RWPE1 (cell line): ENCODE results near the gene SMURF2.
A peak's percentile ranks its signal among the peaks of the same experiment; 100 is the strongest.

Experiments used
- CTCF ChIA-PET: fragments of 350-600 bp; sonication (Branson Sonifier 250); formaldehyde crosslinking; extraction: SDS; loops from one replicate; lab custom pipeline; 2021; lab: Yijun Ruan, JAX
- POLR2A ChIA-PET: fragments of 400-600 bp; formaldehyde crosslinking; extraction: SDS; loops from one replicate; lab custom pipeline; 2020; ENCODE audit warnings: antibody characterized with exemption; ENCODE audit not compliant: low non-redundant PET; lab: Yijun Ruan, JAX
- DNase-seq: peaks from one replicate; pipeline ENCODE4 v3.0.0; 2012; ENCODE audit warnings: low spot score
- H3K27ac ChIP-seq: fragments of 450-650 bp; 2 replicates; pipeline ENCODE4 v1.5.1; 2017
- CTCF ChIP-seq: fragments of 450-650 bp; conservative IDR thresholded peaks from 2 replicates; pipeline ENCODE4 v1.5.1; 2017; ENCODE audit warnings: low read depth, mild to moderate bottlenecking

The SMURF2 gene

GRCh38 chr17:64661976-64662773, at the start of gene SMURF2:
Gene SMURF2 (minus strand): TSS chr17:64662307. CDS start chr17:64661880, 427 bp downstream.
- no peak for TF ChIP-seq CTCF
- ChIA-PET POLR2A (interaction anchor here (0.6 to 1.4 kb wide), 3 partner anchors 8 to 58 kb away, joined by 3 to 4 read pairs (median 3); no protein-coding TSS in a partner anchor), CTCF (no interaction called here)
- peak within 1 kb of the TSS; percentile 93 for H3K27ac ChIP-seq
- peak; percentile 82 for DNase-seq

GRCh38 chr17:64709481-64709880, 47.4 kb upstream of the SMURF2 start:
- no peak for TF ChIP-seq CTCF
- ChIA-PET POLR2A (no interaction called here), CTCF (no interaction called here)
- DNase-seq, result no peak
- H3K27ac ChIP-seq, result peak overlapping the region; percentile 16; the same call in 1 of the 2 replicates

GRCh38 chr17:64707050-64707591, 45.0 kb upstream of the SMURF2 start:
- no peak for TF ChIP-seq CTCF
- CTCF ChIA-PET, result no interaction called here
- POLR2A ChIA-PET, result no interaction called here
- H3K27ac ChIP-seq, result peak overlapping the region; percentile 89
- peak; percentile 98 for DNase-seq

- no peak for TF ChIP-seq CTCF
- peak; percentile 81 for DNase-seq
- CTCF ChIA-PET, result interaction anchor here (0.6 kb wide), 1 partner anchor 67 kb away, joined by 3 read pairs; no protein-coding TSS in a partner anchor
- peak overlapping the region; percentile 89 for H3K27ac ChIP-seq
- POLR2A ChIA-PET, result interaction anchor here (0.6 kb wide), 1 partner anchor 119 kb away, joined by 4 read pairs; no protein-coding TSS in a partner anchor
Measured at GRCh38 chr17:64706224-64707049, 44.3 kb upstream of the SMURF2 start.

GRCh38 chr17:64702815-64703214, 40.7 kb upstream of the SMURF2 start:
- ChIA-PET CTCF (no interaction called here), POLR2A (no interaction called here)
- no peak for DNase-seq
- H3K27ac ChIP-seq, result no peak overlapping the region
- no peak for TF ChIP-seq CTCF

GRCh38 chr17:64698725-64699124, 36.6 kb upstream of the SMURF2 start:
- TF ChIP-seq CTCF, result no peak
- POLR2A ChIA-PET, result no interaction called here
- no peak for DNase-seq
- CTCF ChIA-PET, result no interaction called here
- H3K27ac ChIP-seq, result no peak overlapping the region
